GM06990 (cell line): ENCODE results near the gene STRADB.
A peak's percentile ranks its signal among the peaks of the same experiment; 100 is the strongest.

ENCODE experiments used
- DNase-seq: peaks from one replicate; pipeline ENCODE4 v3.0.0-alpha.2; 2011; ENCODE audit not compliant: insufficient read length; ENCODE audit errors: extremely low read depth
- H3K27me3 ChIP-seq: replicated peaks from 2 replicates; pipeline ENCODE4 v1.6.0; 2011; ENCODE audit warnings: low read length; ENCODE audit not compliant: control insufficient read depth, insufficient read depth
- H3K36me3 ChIP-seq: 2 replicates; pipeline ENCODE4 v1.5.1; 2011; ENCODE audit warnings: low read length; ENCODE audit not compliant: control insufficient read depth, insufficient read depth
- H3K4me3 ChIP-seq: replicated peaks from 2 replicates; pipeline ENCODE4 v1.5.1; 2011; ENCODE audit warnings: low read depth, mild to moderate bottlenecking, control low read depth, low read length
- TF ChIP-seq, protein P1 (sequence below): IDR thresholded peaks from 2 replicates; pipeline ENCODE4 v1.5.1; 2011; ENCODE audit warnings: low read length, control low read depth, mild to moderate bottlenecking, inconsistent platforms; ENCODE audit not compliant: insufficient read depth, poor library complexity, severe bottlenecking

STRADB gene

DNA sequence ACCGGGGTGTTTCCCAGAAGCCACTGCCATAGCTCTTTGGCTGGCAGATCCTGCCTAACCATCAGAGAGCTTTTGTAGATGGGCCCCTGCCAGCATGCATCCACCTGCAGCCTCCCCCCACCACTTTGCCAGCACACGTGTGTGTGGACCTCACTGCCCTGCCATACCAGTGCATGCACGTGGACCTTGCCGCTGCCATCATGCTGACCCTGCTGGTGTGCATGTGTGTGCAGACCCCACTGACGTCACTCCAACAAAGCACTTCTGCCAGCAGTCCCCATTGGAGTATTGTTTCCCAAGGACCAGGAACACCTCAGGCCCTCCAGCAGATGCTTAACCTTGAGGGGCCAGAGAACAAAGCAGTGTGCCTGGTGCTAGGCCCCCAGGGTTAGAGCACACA is 71.4 kb downstream of the STRADB start:
- TF ChIP-seq, protein P1, sequence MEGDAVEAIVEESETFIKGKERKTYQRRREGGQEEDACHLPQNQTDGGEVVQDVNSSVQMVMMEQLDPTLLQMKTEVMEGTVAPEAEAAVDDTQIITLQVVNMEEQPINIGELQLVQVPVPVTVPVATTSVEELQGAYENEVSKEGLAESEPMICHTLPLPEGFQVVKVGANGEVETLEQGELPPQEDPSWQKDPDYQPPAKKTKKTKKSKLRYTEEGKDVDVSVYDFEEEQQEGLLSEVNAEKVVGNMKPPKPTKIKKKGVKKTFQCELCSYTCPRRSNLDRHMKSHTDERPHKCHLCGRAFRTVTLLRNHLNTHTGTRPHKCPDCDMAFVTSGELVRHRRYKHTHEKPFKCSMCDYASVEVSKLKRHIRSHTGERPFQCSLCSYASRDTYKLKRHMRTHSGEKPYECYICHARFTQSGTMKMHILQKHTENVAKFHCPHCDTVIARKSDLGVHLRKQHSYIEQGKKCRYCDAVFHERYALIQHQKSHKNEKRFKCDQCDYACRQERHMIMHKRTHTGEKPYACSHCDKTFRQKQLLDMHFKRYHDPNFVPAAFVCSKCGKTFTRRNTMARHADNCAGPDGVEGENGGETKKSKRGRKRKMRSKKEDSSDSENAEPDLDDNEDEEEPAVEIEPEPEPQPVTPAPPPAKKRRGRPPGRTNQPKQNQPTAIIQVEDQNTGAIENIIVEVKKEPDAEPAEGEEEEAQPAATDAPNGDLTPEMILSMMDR, result no peak
- no peaks in the 10 kb centered on the region for H3K27me3 ChIP-seq

DNA sequence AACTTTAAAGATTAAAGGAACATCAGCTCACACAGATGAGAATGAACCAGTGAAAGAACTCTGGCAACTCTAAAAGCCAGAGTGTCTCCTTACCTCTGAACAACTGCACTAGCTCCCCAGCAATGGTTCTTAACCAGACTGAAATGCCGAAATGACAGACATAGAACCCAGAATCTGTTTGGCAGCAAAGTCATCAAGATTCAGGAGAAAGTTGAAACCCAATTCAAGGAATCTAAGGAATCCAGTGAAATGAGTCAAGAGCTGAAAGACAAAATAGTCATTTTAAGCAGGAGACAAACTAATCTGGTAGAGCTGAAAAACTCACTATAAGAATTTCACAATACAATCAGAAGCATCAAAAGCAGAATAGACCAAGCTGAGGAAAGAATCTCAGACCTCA is 72.0 kb downstream of the STRADB start:
- no peaks in the 10 kb centered on the region for H3K36me3 ChIP-seq
- TF ChIP-seq, protein P1, result no peak
- H3K27me3 ChIP-seq, result no peaks in the 10 kb centered on the region
- DNase-seq, result no peak
- no peak overlapping the region for H3K4me3 ChIP-seq

More for the DNA sequence above, 71.4 kb downstream of the STRADB start:
- peak; percentile 1 for DNase-seq
- no peak overlapping the region for H3K4me3 ChIP-seq
- H3K36me3 ChIP-seq, result no peaks in the 10 kb centered on the region
